HFF-Myc (cell line): ENCODE measurements around the gene PDE4B.

Experiments
- DNase-seq: peaks from one replicate; pipeline ENCODE4 v3.0.0-alpha.2; 2011; ENCODE audit warnings: low read depth; ENCODE audit errors: extremely low read depth
- H3K4me3 ChIP-seq: replicated peaks from 2 replicates; pipeline ENCODE4 v1.5.1; 2011; ENCODE audit warnings: low read depth, mild to moderate bottlenecking, control low read depth, low read length
- CTCF ChIP-seq: IDR thresholded peaks from 2 replicates; pipeline ENCODE4 v1.5.1; 2012; ENCODE audit warnings: mild to moderate bottlenecking, low read depth, low read length, control low read depth; ENCODE audit errors: missing control alignments

The PDE4B gene

DNA sequence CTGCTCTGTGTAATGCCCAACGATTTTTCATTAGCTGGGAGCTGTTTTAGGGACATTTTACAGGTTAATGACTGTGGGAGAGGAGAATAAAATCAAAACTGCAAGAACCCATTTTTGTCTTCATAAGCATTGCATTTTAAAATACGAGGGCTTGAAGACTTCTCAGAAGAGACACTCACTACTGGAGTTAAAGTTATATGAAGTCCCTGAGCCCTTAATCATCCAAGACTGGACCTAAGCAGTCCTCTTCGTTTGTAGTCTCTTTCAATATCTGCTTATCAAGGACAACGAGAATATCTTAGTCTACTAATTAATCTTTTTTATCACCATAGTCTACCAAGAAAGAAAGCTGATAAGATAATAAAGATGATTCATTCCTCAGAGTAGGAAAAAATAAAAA is 564.3 kb downstream of the PDE4B start:
- H3K4me3 ChIP-seq: no peak overlapping the region
- DNase-seq: no peak
- no peak for TF ChIP-seq CTCF

DNA sequence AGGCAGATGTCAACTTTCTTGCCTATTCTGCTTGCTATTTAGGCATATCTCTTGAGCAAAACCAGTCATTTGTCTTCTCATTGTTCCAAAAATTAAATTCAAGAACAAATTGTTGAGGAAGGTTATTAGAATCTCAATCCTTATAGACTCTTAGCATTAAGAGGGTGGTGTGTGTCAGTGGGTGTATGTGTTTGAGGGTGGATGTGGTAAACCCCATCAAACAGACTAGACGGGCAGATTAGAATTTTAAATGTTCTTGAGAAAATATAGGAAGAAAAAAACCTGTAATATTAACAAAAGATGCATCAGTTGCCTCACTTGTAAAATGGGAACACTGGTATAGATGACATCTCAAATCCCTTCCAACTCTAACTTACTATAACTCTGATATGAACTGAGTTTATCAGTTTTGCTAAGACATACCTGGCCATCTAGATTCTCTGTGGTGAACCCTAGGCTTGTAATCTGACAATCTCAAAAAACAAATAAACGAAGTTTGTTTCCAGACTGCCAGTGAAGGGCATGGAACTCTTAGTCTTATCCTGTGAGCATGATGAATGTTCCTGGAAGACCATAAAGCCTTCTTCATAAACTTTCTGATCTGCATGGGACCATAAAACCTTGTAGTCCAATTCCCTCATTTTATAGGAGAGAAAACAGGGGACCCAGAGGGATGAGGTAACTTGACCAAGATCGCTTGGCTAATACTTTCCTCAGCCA is 564.9 kb downstream of the PDE4B start:
- TF ChIP-seq CTCF: no peak
- no peak overlapping the region for H3K4me3 ChIP-seq
- no peak for DNase-seq

DNA sequence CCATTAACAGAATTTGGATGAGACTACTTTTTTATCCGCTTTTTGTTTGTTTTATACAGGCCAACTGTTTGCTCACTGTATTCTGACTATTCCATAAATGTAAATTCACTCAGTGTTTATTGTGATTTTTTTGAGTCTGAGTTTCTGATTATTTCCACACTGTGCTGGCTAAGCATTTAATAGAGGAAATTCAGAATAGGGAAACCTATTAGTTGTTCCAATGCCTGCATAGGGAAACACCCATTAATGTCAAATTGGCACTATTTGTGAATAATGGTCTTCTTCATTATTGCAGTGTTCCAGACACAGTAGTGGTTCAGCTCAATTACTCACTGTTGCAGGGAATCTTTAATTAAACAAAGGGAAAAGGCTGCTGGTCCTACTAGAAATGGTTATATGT is 566.6 kb downstream of the PDE4B start:
- TF ChIP-seq CTCF: no peak
- no peak overlapping the region for H3K4me3 ChIP-seq
- DNase-seq: no peak

DNA sequence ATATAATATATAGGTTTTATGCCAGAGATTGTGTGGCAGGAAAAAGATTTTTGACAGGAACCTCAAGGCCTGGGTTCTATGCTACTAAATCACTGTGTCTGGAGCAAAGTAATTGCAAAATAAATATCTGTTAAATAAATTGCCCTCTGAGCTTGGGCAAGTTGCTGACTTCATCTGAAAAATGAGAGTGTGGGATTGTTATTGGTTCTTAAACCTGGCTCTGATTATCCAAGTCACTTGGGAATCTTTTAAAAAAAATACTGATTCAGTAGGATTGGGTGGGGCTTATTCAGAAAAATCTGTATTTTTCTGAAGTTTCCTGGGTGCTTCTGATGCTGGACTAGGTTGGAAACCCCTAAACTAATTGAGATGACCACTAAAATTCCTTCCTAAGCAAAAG is 567.1 kb downstream of the PDE4B start:
- no peak for DNase-seq
- no peak overlapping the region for H3K4me3 ChIP-seq
- TF ChIP-seq CTCF: no peak

DNA sequence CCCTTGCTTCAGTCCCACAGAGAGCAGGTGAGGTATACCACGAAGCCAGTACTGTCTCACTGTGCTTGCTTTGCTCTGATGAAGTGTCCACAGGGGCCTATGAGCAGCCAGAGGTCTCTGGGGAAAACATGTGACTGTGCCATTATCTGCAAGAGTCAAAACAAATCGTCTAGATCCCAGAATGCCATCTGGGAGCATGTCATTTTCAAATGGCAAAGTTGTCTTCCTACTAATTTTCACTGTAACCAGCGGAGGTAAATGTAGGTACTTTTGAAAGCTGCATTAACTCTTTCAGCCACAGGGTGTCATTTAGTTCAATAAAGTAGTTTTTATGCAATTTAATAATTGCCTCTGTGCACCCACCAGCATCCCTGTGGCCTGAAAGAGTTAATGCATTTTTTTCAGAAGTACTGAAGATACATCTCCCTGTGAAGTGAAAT is 567.6 kb downstream of the PDE4B start:
- no peak overlapping the region for H3K4me3 ChIP-seq
- DNase-seq: no peak
- peak; percentile 4 for TF ChIP-seq CTCF

GRCh38 chr1:66364578-66365391 is 572.1 kb downstream of the PDE4B start:
- no peak overlapping the region for H3K4me3 ChIP-seq
- TF ChIP-seq CTCF: no peak
- DNase-seq: no peak
